Peyer's patch (tissue), 4 donors: Measurements from ENCODE around the gene HECTD2.

Experiments
- CTCF ChIP-seq, 6 experiments: fragments of 450-650 bp in 4 of 6; fragments of 200-600 bp in 2 of 6; sonication (generic) in 1 of 6; IDR thresholded peaks; one replicate each; pipeline ENCODE4 v1.5.1; 2017 to 2019; ENCODE audit warnings: antibody characterized with exemption in 6 of 6, mild to moderate bottlenecking in 3 of 6, moderate library complexity in 1 of 6
- POLR2A ChIP-seq, 2 donors: fragments of 450-650 bp; IDR thresholded peaks; one replicate each; pipeline ENCODE4 v1.5.1; 2017; ENCODE audit warnings: antibody characterized with exemption in 2 of 2, mild to moderate bottlenecking in 2 of 2, moderate library complexity in 2 of 2

- TF ChIP-seq CTCF (IDR thresholded peaks at IDR 0.05), result no peak
- no peak for TF ChIP-seq POLR2A (IDR thresholded peaks at IDR 0.05)
Measured at GRCh38 chr10:91536111-91536510, 126.0 kb downstream of the HECTD2 start.
